Mesenchymal stem cell (in vitro differentiated cells and primary cell): Measurements from ENCODE around the gene BCL7C.

ENCODE experiments used
- DNase-seq: peaks from one replicate; pipeline ENCODE4 v3.0.0-alpha.2; 2013
- H2AFZ ChIP-seq: one replicate; pipeline ENCODE4 v1.6.1; 2013; ENCODE audit warnings: low read depth, mild to moderate bottlenecking, control low read depth, inconsistent platforms, low read length, moderate library complexity
- H2AK5ac ChIP-seq: 2 replicates; pipeline ENCODE4 v1.6.1; 2013; ENCODE audit warnings: low read length, moderate library complexity, mild to moderate bottlenecking, inconsistent platforms; ENCODE audit not compliant: severe bottlenecking
- H2BK120ac ChIP-seq: one replicate; pipeline ENCODE4 v1.6.1; 2013; ENCODE audit warnings: low read depth, mild to moderate bottlenecking, inconsistent platforms, low read length, moderate library complexity
- H2BK12ac ChIP-seq, 2 experiments: one replicate each; pipeline ENCODE4 v1.6.1; 2013; ENCODE audit warnings: inconsistent platforms in 2 of 2, low read length in 2 of 2, mild to moderate bottlenecking in 2 of 2, moderate library complexity in 2 of 2, control low read depth in 1 of 2
- H2BK15ac ChIP-seq: one replicate; pipeline ENCODE4 v1.6.1; 2013; ENCODE audit warnings: mild to moderate bottlenecking, low read depth, inconsistent platforms; ENCODE audit not compliant: poor library complexity, severe bottlenecking
- H2BK5ac ChIP-seq: 2 replicates; pipeline ENCODE4 v1.6.1; 2013; ENCODE audit warnings: low read depth, mild to moderate bottlenecking, low read length, control low read depth, inconsistent platforms; ENCODE audit not compliant: poor library complexity, severe bottlenecking
- H3K14ac ChIP-seq, 2 experiments: one replicate each; pipeline ENCODE4 v1.6.1; 2013; ENCODE audit warnings: inconsistent platforms in 2 of 2, low read length in 2 of 2, control low read depth in 1 of 2, mild to moderate bottlenecking in 1 of 2, moderate library complexity in 1 of 2
- H3K18ac ChIP-seq, 2 experiments: one replicate each; pipeline ENCODE4 v1.6.1; 2013; ENCODE audit warnings: inconsistent platforms in 2 of 2, low read length in 2 of 2, control low read depth in 1 of 2, low read depth in 1 of 2, mild to moderate bottlenecking in 1 of 2
- H3K23ac ChIP-seq, 2 experiments: one replicate each; pipeline ENCODE4 v1.6.1; 2013; ENCODE audit warnings: inconsistent platforms in 2 of 2, low read length in 2 of 2, mild to moderate bottlenecking in 2 of 2, moderate library complexity in 2 of 2, control low read depth in 1 of 2
- H3K27ac ChIP-seq: 2 replicates; pipeline ENCODE4 v1.5.1; 2013; ENCODE audit warnings: mild to moderate bottlenecking, moderate library complexity, low read length, control low read depth, inconsistent platforms; ENCODE audit not compliant: poor library complexity, severe bottlenecking
- H3K27me3 ChIP-seq, 2 experiments: 2 replicates each; pipeline versions ENCODE4 v1.6.1 to v1.7.0; 2013; ENCODE audit warnings: low read length in 2 of 2, mild to moderate bottlenecking in 2 of 2, moderate library complexity in 2 of 2, control low read depth in 1 of 2, inconsistent platforms in 1 of 2; ENCODE audit not compliant: control insufficient read depth in 1 of 2, insufficient read depth in 1 of 2
- H3K36me3 ChIP-seq, 2 experiments: 2 replicates each; pipeline versions ENCODE4 v1.6.1 to v1.7.0; 2013; ENCODE audit warnings: low read length in 2 of 2, control low read depth in 1 of 2, inconsistent platforms in 1 of 2, low read depth in 1 of 2, mild to moderate bottlenecking in 1 of 2; ENCODE audit not compliant: insufficient read depth in 2 of 2, control insufficient read depth in 1 of 2
- H3K4ac ChIP-seq, 2 experiments: one replicate each; pipeline ENCODE4 v1.6.1; 2013; ENCODE audit warnings: inconsistent platforms in 2 of 2, low read length in 2 of 2, mild to moderate bottlenecking in 2 of 2, moderate library complexity in 2 of 2, control low read depth in 1 of 2, low read depth in 1 of 2
- H3K4me1 ChIP-seq: 2 replicates; pipeline ENCODE4 v1.6.1; 2013; ENCODE audit warnings: low read depth, low read length, control low read depth; ENCODE audit not compliant: control insufficient read depth, insufficient read depth
- H3K4me2 ChIP-seq: 2 replicates; pipeline ENCODE4 v1.6.1; 2013; ENCODE audit warnings: low read length, mild to moderate bottlenecking, inconsistent platforms; ENCODE audit not compliant: poor library complexity, severe bottlenecking
- H3K4me3 ChIP-seq, 2 experiments: 2 replicates each; pipeline versions ENCODE4 v1.5.1 to v1.7.0; 2013; ENCODE audit warnings: low read length in 2 of 2, mild to moderate bottlenecking in 2 of 2, control low read depth in 1 of 2, low read depth in 1 of 2; ENCODE audit not compliant: insufficient read depth in 1 of 2
- H3K79me1 ChIP-seq: replicated peaks from 2 replicates; pipeline ENCODE4 v1.6.1; 2013; ENCODE audit warnings: mild to moderate bottlenecking, control low read depth, low read length, inconsistent platforms; ENCODE audit not compliant: poor library complexity, severe bottlenecking
- H3K9ac ChIP-seq: 2 replicates; pipeline ENCODE4 v1.7.0; 2013; ENCODE audit warnings: mild to moderate bottlenecking, low read length, moderate library complexity
- H3K9me3 ChIP-seq: 2 replicates; pipeline ENCODE4 v1.7.0; 2013; ENCODE audit warnings: mild to moderate bottlenecking, low read length; ENCODE audit not compliant: control insufficient read depth
- H4K8ac ChIP-seq: one replicate; pipeline ENCODE4 v1.6.1; 2013; ENCODE audit warnings: inconsistent platforms, mild to moderate bottlenecking, low read length, moderate library complexity
- H4K91ac ChIP-seq: one replicate; pipeline ENCODE4 v1.6.1; 2013; ENCODE audit warnings: mild to moderate bottlenecking, low read length, inconsistent platforms
- WGBS: methylation state at CpG from one replicate; pipeline ENCODE4 v1.1.7; 2013; ENCODE audit warnings: mixed read lengths; 5-methylcytosine and 5-hydroxymethylcytosine counted together

Gene BCL7C

DNA sequence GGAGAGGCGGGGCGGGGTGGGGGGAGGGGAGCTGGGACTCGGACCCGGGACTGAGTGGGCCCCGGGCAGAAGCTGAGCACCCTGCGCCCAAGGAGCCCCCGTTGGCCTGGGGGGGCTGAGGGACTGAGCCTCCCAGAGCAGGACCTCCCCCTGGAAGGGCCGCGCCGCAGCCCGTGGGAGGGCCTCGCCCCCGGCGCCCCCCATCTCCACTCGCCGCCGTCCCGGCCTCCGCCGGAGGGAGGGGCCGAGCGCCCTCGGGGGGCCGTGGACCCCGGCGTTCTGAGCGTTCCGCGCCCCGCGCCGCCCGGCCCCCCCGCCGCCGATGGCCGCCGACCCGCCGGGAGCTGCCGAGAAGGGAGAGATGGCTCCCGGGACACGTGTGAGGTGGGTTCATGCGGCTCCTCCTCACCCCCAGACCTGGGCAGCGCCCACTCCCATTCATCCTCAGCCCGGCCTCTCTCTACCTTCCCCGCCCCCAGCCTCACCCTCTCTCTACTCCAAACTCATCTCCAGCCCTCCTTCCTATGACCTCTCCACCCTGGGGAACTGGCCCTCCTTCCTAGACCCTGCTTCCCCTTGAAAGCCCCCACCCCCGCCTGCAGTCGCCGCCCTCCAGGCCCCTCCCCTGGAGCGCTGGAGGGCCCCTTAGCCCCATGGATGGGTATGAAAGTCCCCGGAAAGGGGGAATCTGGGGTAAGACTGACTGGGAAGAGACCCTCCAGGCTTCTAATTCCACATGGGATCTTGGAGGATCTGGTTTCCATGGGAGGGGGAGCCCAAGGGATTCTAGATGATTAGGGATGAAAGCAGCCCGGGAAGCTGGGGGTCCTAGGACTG lies 30.4 kb upstream of the BCL7C start:
- Histone ChIP-seq H2BK12ac (peak overlapping the region in 1 of 2 experiments; percentile 67), H3K79me1 (peaks cover 38% of the 10 kb centered on the region), H3K4me2 (peak overlapping the region; percentile 88), H3K9me3 (no peaks in the 10 kb centered on the region), H4K8ac (no peak overlapping the region), H3K27me3 (no peaks in the 10 kb centered on the region), H4K91ac (no peak overlapping the region), H3K14ac (peak overlapping the region; percentile 15 to 87), H3K27ac (no peak overlapping the region), H3K4ac (peak overlapping the region; percentile 51 to 69), H3K4me3 (peak overlapping the region; percentile 76 to 79), H3K23ac (peak overlapping the region in 1 of 2 experiments; percentile 80), H3K36me3 (peaks cover 23 to 43% of the 10 kb centered on the region in 2 experiments), H2AK5ac (no peak overlapping the region), H3K4me1 (peaks cover 27% of the 10 kb centered on the region), H2BK5ac (no peak overlapping the region), H3K9ac (peak overlapping the region; percentile 80), H2BK120ac (peak overlapping the region; percentile 77), H3K18ac (peak overlapping the region; percentile 53 to 56), H2BK15ac (peak overlapping the region; percentile 44), H2AFZ (no peak overlapping the region)
- 4% methylated on average over 16 of the region's 53 CpGs for WGBS
- no peak for DNase-seq

DNA sequence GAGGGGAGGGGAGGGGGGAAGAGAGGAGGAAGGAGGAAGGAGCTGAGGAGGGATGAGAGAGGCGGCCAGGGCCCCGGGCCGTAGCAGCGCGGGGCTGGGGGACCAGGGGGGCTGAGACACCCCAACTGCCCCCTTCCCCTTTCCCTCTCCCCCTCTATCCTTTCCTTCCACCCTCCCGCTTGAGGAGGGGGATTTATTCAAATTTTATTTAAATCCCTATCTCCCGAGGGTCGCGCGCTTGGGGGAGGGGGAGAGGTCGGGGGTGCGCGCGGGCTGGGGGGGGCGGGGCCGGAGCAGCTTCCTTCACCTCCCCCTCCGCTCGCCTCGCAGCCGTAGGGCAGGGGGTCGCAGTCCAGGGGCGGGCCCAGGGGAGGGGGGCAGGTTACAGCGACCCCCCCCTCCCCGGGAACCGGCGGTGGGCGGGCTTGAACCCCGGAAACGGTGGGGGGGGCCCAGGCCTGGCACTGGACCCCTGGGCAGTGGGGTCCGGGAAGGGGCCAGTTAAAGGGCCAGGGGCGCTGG lies 29.7 kb upstream of the BCL7C start, which contains the start of gene FBXL19:
FBXL19 (plus strand) TSS at position 19 of the 522 bp plus-strand sequence. CDS start 2,183 bp downstream, outside the sequence.
- Histone ChIP-seq H3K18ac (peak within 1 kb of the TSS; percentile 78 to 96), H2BK12ac (peak within 1 kb of the TSS; percentile 7 to 95), H3K79me1 (peaks cover 32% of the 10 kb centered on the region), H3K27ac (peak within 1 kb of the TSS; percentile 88), H4K8ac (peak within 1 kb of the TSS; percentile 66), H3K4me2 (peak within 1 kb of the TSS; percentile 88), H3K4me3 (peak within 1 kb of the TSS; percentile 79 to 99), H2BK120ac (peak within 1 kb of the TSS; percentile 77), H3K14ac (peak within 1 kb of the TSS in 1 of 2 experiments; percentile 87), H3K4ac (peak within 1 kb of the TSS; percentile 90 to 92), H2AK5ac (no peak within 1 kb of the TSS), H3K9ac (peak within 1 kb of the TSS; percentile 95), H3K36me3 (peaks cover 17 to 36% of the 10 kb centered on the region in 2 experiments), H3K27me3 (no peaks in the 10 kb centered on the region), H2BK5ac (peak within 1 kb of the TSS; percentile 2), H3K23ac (peak within 1 kb of the TSS in 1 of 2 experiments; percentile 80), H2AFZ (peak within 1 kb of the TSS; percentile 65), H4K91ac (peak within 1 kb of the TSS; percentile 88), H3K4me1 (peaks cover 27% of the 10 kb centered on the region), H2BK15ac (peak within 1 kb of the TSS; percentile 44), H3K9me3 (no peaks in the 10 kb centered on the region)
- DNase-seq: no peak
- WGBS: no CpG with 5 or more reads among the region's 31 CpGs

GRCh38 chr16:30922960-30923535 lies 29.2 kb upstream of the BCL7C start:
- peak overlapping the region in 1 of 2 experiments; percentile 61 for H3K14ac ChIP-seq
- peak overlapping the region; percentile 78 to 96 for H3K18ac ChIP-seq
- peaks cover 27% of the 10 kb centered on the region for H3K4me1 ChIP-seq
- WGBS: under 1% methylated on average over 28 of the region's 33 CpGs
- peak overlapping the region; percentile 79 to 99 for H3K4me3 ChIP-seq
- no peak overlapping the region for H2AK5ac ChIP-seq
- H3K36me3 ChIP-seq: peaks cover 17 to 30% of the 10 kb centered on the region in 2 experiments
- peak overlapping the region; percentile 88 for H4K91ac ChIP-seq
- DNase-seq: peak; percentile 100
- peak overlapping the region; percentile 29 for H2BK120ac ChIP-seq
- H3K27ac ChIP-seq: peak overlapping the region; percentile 88
- H2BK15ac ChIP-seq: no peak overlapping the region
- no peaks in the 10 kb centered on the region for H3K9me3 ChIP-seq
- peak overlapping the region; percentile 66 for H4K8ac ChIP-seq
- H2AFZ ChIP-seq: peak overlapping the region; percentile 65
- H2BK12ac ChIP-seq: peak overlapping the region; percentile 7 to 95
- peak overlapping the region; percentile 90 to 92 for H3K4ac ChIP-seq
- H3K9ac ChIP-seq: peak overlapping the region; percentile 95
- peak overlapping the region; percentile 5 for H3K4me2 ChIP-seq
- peak overlapping the region; percentile 2 for H2BK5ac ChIP-seq
- no peaks in the 10 kb centered on the region for H3K27me3 ChIP-seq
- peaks cover 27% of the 10 kb centered on the region for H3K79me1 ChIP-seq
- no peak overlapping the region for H3K23ac ChIP-seq
